GM18520 (cell line): Measurements from ENCODE around the gene LRBA.
A peak's percentile ranks its signal among the peaks of the same experiment; 100 is the strongest.
"Not testable (repeated sequence)": the region's sequence is repeated elsewhere in the genome, so short reads cannot be mapped to it uniquely, and the experiment has no call there.

Source experiments
- ATAC-seq: cut with Tn5 transposase; IDR thresholded peaks from one replicate; pipeline ENCODE4 v1.9.1; 2021; ENCODE audit not compliant: unreplicated experiment

The LRBA gene

DNA sequence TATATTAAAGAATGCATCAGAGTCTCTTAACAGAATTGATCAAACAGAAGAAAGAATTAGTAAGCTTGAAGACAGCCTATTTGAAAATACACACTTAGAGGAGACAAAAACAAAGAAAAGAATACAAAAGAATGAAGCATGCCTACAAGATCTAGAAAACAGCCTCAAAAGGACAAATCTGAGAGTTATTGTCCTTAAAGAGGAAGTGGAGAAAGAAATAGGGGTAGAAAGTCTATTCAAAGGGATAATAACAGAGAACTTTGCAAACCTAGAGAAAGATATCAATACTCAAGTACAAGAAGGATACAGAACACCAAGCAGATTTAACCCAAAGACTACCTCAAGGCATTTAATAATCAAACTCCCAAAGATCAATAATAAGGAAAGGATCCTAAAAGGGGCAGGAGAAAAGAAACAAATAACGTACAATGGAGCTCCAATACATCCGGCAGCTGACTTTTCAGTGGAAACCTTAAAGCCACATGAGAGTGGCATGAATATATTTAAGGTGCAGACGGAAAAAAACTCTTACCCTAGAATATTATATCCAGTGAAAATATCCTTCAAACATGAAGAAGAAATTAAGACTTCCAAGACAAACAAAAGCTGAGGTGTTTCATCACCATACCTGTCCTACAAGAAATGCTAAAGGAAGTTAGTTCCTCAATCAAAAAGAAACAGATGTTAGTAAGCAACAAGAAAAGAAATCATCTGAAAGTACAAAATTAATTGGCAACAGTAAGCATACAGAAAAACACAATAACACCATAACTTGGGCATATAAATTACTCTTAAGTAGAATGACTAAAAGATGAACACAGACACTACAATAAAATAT is 36.1 kb downstream of the LRBA start:
- no peak for ATAC-seq

DNA sequence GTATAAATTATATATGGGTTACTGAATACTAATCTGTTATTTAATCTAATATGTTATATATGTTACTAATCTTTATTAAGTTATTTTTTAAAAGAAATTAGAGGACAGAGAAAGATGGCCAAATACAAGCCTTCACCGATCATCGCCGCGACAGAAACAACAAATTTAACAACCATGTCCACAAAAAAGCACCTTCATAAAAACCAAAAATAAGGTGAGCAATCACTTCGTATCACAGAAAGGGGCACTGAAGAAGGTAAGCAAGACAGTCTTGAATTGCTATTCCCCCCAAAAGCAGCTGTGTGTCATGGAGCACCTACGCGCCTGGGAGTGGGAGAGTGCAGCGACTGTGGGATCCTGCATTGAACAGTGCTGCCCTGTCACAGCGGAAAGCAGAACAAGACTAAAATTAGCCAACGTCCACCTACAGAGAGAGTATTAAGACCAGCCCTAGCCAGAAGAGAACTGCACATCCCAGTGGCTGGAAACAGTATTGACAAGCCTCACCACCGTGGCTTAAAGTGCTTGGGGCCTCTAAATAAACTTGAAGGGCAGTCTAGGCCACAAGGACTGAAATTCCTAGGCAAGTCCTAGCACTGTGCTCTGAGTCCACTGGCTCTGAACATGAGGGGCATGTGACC is 38.5 kb downstream of the LRBA start:
- no peak for ATAC-seq

DNA sequence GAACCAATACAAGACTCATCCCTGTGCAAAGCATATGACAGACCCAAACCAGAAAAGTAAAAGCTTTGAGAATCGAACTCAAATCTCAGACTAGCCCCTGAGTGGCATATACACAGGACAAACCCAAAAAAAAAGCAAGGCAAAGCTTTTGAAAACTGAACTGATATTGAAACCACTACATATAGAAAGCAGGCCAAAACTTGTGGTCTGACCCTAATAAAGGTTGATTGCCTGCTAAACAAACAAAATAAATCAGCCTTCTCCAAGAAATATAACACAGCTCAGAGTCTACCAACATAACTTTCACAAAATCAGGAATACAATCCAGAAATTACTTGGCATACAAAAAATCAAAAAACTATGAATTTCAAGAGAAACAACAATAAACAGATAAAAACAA is 40.3 kb downstream of the LRBA start:
- ATAC-seq: no peak

DNA sequence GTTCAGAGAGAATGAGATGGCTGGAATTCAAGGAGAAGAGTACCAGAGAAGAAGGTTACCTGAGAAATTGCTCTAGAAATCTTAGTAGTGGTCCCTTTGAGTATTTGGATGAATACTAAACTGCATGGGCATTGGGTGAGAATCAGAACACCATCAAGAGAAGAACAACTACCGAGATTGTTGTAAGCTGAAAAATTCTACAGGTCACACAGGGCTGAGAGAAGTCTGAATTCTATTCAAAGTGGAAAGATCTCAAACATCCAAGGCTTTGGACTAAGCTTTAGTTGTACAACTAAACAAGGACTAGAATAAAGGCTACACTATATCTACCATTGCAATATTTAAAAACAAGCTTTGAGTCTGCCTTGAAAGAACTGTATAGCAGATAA is 40.8 kb downstream of the LRBA start:
- ATAC-seq: no peak

DNA sequence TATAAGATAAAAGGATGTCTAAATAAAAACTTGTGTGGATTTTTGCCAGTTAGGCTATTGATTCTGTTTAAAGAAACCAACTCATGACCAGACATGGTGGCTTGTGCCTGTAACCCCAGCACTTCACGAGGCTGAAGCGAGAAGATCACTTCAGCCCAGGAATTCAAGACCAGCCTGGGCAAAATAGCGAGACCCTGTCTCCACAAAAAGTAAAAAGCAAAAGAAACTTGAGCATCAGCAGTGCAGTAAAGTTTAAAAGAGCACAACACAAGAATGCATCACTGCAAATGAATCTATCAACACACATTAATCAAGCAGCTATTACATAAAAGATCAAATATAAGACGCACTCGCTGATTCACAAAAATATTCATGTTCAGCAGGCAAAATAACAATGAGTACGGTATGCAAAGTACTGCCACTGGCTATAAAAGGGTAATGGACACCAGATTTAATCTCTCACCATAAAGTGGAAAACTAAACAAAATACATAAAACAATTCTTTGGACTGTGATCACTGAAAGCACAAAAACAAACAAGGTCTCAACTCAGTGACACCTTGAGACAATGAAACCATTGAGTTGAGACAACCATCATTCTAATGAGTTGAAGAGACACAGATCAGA is 41.3 kb downstream of the LRBA start:
- no peak for ATAC-seq

DNA sequence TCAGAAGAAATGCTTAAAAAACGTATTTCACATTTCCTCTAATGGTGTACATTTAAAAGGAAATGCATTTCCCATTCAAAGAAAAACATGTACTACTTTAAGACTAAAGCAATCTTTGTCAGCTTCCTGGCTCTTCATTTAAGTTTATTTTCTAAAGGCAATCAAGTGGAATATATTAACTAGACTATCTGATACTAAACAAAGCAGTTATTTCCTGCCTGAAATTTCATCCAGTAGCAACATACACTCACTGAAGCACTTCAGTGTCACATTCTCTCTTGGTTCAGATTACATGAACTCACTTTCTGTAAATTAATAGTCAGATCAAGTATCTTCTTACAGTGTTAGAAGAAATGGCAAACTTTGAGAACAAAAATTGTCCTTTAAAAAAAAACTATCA is 42.5 kb downstream of the LRBA start:
- no peak for ATAC-seq

DNA sequence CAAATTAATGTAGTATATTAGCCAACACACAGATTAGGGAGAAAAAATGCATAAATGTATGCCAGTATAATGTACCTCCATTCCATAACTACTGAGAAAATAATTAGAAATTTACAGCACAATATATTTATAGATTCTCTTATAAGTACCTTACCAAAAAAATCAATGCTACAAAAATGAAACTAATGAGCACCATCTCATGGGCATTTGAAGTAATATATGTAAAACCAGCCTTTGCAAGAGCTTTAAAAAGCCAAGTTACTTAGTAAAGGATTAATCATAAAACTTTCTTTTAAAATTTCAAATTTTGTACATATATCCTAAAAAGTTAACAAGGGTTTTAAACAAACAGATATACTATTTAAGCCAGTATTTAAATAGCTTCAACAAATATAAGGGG is 43.2 kb downstream of the LRBA start:
- ATAC-seq: no peak

DNA sequence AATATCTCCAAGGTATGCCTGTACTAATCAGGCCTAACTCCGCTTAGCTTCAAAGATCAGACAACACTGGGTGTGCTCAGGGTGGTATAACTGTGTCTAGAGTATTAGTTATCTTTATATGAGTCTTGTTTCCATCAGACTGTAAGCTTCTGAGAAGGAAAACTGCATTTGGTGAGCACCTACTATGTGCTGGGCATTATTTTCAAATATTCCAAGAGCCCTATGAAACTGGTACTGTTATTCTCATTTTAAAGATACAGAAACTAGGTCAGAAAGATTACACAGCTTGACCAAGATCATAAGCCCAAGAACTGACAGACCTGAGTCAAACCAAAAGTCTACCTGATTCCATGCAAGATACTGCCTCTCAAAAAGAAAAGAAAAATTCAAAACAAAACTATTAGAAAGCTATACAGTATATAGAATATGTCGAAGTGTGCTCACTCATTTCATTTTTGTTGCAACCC is 44.4 kb downstream of the LRBA start:
- ATAC-seq: peak; percentile 80

DNA sequence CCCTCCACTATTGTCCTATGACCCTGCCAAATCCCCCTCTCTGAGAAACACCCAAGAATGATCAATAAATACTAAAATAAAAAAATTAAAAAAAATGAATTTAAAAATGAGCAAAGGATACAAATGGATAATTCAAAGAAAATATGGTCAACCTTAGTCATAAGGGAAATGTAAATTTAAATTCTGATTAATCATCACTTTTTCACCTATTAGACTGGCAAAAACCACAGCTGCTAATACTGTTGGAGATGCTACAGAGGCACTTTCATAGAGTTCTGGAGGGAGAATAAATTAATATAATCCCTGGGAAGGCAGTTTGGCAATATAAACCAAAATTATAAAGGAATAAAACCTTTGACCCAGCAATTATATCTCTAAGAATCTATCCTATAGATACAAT is 50.3 kb downstream of the LRBA start:
- no peak for ATAC-seq

DNA sequence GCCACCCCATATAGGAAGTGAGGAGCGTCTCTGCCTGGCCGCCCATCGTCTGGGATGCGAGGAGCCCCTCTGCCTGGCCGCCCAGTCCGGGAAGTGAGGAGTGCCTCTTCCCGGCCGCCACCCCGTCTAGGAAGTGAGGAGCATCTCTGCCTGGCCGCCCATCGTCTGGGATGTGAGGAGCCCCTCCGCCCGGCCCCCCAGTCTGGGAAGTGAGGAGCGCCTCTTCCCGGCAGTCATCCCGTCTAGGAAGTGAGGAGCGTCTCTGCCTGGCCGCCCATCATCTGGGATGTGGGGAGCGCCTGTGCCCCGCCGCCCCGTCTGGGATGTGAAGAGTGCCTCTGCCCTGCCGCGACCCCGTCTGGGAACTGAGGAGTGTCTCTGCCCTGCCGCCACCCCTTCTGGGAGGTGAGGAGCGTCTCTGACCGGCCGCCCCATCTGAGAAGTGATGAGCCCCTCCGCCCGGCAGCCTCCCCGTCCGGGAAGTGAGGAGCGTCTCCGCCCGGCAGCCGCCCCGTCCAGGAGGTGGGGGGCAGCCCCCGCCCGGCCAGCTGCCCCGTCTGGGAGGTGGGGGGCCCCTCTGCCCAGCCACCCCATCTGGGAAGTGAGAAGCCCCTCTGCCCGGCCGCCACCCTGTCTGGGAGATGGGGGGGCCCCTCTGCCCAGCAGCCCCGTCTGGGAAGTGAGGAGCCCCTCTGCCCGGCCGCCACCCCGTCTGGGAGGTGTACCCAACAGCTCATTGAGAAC is 51.3 kb downstream of the LRBA start:
- ATAC-seq: not testable (repeated sequence)

DNA sequence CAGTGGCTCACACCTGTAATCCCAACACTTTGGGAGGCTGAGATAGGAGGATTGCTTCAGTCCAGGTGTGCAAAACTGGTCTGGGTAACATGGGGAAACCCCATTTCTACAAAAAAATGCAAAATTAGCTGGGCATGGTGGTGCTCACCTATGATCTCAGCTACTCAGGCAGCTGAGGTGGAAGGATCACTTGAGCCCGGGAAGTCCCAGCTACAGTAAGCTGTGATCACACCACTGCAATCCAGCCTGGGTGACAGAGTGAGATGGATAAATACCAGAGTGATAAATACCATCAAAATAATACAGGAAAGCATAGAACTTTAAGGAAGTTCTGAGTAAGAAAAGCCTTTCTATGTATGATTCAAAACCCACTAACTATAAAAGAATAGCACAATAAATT is 52.8 kb downstream of the LRBA start:
- ATAC-seq: peak; percentile 63

DNA sequence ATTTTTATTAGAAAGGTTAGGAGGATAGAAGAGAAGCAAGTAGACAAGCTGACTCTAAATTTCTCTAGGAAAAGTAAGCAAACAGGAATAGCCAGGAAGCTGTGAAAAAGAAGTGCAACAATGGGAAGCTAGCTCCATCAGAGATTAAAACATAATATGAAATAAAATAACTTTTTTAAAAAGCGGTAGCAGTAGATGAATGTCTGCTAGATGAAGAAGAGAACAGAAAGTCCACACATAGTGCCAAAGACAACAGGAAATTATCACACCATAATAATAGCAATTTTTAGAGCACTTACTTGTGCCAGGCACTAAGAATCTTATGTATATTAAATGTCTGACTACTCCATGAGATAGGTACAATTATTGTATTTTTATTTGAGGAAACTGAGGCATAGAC is 53.5 kb downstream of the LRBA start:
- ATAC-seq: no peak

DNA sequence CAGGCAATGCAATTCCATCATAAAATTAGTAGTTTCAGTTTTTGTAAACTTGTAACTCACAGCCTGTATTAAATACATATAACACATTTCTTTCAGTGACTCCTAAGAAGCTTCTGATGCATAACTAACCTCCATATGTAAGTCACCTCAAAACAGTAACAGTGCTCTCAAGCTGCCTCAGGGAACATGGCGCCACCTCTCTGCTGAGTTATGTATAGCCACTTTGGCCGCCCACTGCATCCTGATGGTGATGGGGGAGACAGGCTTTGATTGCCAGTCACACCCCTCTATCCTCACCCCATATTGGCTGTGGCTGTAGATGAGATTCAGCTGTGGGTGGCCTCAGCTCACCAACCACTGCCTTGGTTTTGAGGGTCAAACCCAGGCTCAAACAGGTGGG is 54.3 kb downstream of the LRBA start:
- ATAC-seq: no peak

DNA sequence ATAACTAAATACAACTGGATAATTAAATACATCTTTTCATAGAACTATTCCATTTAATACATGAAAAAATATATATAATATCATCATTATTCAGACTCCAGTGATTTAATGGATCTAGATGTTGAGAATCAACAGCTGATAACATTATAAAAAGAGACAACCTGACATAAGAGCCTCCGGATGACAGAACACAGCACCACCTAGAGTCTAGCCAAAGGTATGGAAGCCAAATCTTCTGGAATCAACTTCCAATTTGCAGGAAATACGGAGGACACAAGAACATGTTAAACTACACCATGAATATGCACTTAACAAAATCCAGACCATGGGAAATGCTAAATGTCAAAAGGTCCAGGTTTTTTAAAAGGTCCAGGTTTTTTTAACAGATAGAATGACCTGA is 55.0 kb downstream of the LRBA start:
- no peak for ATAC-seq

DNA sequence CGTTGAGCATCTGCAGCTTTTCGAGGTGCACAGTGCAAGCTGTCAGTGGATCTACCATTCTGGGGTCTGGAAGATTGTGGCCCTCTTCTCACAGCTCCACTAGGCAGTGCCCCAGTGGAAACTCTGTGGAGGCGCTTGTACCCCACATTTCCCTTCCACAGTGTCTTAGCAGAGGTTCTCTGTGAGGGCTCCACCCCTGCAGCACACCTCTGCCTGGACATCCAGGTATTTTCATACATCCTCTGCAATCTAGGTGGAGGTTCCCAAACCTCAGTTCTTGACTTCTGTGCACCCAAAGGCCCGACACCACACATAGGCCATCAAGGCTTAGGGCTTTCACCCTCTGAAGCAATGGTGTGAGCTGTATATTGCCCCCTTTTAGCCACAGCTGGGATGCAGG is 57.1 kb downstream of the LRBA start:
- not testable (repeated sequence) for ATAC-seq

DNA sequence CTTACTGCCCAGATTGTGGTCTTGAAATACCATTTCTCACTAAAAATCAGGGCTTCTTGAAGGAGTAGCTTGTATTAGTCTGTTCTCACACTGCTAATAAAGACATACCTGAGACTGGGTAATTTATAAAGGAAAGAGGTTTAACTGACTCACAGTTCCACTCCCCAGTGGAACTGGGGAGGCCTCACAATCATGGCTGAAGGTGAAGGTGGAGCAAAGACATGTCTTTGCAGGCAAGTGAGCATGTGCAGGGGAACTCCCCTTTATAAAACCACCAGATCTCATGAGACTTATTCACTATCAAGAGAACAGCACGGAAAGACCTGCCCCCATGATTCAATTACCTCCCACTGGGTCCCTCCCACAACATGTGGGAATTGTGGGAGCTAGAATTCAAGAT is 58.0 kb downstream of the LRBA start:
- ATAC-seq: not testable (repeated sequence)

DNA sequence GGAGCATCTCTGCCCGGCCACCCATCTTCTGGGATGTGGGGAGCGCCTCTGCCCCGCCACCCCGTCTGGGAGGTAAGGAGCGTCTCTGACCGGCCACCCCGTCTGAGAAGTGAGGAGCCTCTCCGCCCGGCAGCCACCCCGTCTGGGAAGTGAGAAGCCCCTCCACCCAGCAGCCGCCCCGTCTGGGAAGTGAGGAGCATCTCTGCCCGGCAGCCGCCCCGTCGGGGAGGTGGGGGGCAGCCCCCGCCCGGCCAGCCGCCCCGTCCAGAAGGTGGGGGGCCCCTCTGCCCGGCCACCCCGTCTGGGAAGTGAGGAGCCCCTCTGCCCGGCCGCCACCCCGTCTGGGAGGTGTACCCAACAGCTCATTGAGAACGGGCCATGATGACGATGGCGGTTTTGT is 61.2 kb downstream of the LRBA start:
- ATAC-seq: not testable (repeated sequence)

DNA sequence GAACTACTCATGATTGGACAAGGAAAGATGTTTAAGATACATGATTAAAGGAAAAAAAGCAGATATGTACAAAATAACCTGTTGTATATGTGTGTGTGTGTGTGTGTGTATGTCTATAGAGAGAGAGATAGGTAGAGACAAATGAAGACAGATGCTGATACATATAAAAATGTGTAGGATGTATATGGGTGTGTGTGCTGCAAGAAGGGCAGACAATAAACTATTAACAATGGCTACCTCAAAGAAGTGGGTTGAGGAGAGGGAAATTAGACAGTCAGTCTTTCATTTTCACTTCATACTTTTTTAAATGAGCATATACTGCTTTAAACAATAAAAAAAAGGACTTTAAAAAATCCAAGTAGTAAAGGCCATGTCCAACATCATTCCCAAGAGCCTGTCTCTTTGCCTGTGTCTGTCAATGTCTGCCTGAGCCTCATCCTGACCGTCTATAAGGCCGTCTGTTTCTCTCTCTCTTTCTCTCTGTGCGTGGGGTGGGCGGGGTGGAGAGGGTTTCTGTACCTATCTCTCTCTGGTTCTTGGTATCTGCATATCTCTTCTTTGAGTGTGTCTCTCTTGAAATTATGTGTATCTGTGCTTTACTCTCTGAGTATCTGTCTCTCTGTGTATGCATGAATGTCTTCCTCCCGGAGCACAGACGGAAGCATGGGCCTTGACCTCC is 62.8 kb downstream of the LRBA start:
- no peak for ATAC-seq

DNA sequence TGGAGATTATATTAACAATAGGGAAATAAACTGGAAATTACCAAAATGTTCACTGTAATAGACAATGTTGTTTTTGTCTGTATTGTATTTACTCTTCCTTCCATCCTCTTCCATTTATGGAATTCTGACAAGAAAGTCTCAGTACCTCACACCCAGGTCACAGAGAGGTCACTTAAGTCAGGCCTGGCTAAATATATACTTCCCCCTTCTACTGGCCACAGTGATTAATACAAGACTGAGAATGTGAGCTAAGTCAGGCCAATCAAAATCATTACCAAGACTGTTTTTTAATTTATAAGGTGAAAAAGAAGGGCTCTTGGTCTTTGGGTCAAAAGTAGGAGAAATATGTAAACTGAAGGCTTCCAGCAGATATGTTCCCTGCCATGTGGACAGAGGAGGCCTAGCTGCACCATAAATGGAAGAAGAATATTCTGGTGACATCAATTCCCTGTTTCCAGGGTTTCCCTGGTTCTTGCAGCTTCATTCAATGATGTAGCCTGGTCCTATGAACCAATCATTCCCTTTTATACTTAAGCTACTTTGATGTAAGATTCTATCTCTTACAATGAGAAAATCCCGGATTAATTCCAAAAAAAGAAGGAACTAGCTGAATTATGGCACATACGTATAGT is 64.3 kb downstream of the LRBA start:
- ATAC-seq: peak; percentile 61

DNA sequence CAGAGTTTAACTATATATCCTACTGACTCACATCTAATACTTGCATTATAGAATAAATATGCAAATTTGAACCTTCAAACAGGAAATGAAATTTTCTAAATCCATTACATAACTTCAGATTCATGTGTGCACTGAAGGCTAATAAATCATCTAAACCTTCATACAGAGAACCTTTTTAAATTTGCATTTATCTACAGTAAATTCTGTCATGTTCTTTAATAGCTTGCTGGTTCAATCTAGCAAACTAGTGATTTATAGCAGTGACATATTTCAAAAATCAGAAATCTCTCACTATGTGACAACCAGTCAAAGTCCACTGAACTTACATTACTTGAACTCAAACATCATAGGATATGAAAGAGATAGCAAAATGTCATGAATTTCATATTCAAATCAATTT is 65.1 kb downstream of the LRBA start:
- ATAC-seq: no peak
